Bronchial epithelial cell (primary cell): Measurements from ENCODE around the gene RLN1. TPM values are rescaled to one million over a fixed set of nuclear protein-coding genes. Genes with fewer than 3 reads are reported as not detected.
"Not testable (repeated sequence)": the region's sequence is repeated elsewhere in the genome, so short reads cannot be mapped to it uniquely, and the experiment has no call there.

Source experiments
- DNase-seq: peaks from one replicate; pipeline ENCODE4 v3.0.0-alpha.2; 2010; ENCODE audit warnings: low read depth
- FAIRE-seq: peaks from 2 replicates; lab custom pipeline; 2011; peaks lifted over from hg19 to GRCh38; lab: Jason Lieb, UNC
- H3K27me3 ChIP-seq: 2 replicates; pipeline ENCODE4 v1.5.1; 2011; ENCODE audit warnings: low read length; ENCODE audit not compliant: control insufficient read depth, insufficient read depth
- H3K36me3 ChIP-seq: 2 replicates; pipeline ENCODE4 v1.5.1; 2011; ENCODE audit warnings: low read length; ENCODE audit not compliant: control insufficient read depth, insufficient read depth
- H3K4me3 ChIP-seq: 2 replicates; pipeline ENCODE4 v1.5.1; 2011; ENCODE audit warnings: mild to moderate bottlenecking, low read depth, low read length, control low read depth
- total RNA-seq: library from RNA; depleted of rRNA; stranded (reverse); fragments of >200 nt; gene quantifications from 2 replicates; pipeline ENCODE4 v1.2.1, GENCODE V29; 2014
- TF ChIP-seq, protein P1 (sequence below): IDR thresholded peaks from 2 replicates; pipeline ENCODE4 v1.5.1; 2011; ENCODE audit warnings: mild to moderate bottlenecking, moderate library complexity, low read length, control low read depth, inconsistent platforms; ENCODE audit not compliant: insufficient read depth, severe bottlenecking

The RLN1 gene
- total RNA-seq, 1 donor from 2014 or later, result 0.26 TPM

DNA sequence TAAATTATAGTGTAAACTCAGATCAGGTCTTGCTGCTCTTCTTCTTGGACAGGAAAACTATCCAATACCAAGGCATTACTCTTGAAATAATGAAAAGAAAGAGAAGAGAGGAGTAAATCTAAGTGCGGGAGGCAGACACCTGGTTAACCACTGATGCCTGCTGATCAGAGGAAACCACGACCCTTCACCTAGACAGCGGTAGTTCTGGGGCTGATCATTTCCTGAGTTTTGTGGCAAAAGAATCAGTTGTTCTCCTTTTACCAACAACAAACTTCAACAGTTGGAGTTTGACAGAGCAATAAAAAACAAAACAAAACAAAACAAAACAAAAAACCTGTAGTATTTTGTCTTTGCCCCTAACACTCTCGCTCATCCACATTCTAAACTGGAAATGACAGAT, 3.0 kb downstream of the RLN1 start:
- no peaks in the 10 kb centered on the region for H3K27me3 ChIP-seq
- TF ChIP-seq, protein P1, sequence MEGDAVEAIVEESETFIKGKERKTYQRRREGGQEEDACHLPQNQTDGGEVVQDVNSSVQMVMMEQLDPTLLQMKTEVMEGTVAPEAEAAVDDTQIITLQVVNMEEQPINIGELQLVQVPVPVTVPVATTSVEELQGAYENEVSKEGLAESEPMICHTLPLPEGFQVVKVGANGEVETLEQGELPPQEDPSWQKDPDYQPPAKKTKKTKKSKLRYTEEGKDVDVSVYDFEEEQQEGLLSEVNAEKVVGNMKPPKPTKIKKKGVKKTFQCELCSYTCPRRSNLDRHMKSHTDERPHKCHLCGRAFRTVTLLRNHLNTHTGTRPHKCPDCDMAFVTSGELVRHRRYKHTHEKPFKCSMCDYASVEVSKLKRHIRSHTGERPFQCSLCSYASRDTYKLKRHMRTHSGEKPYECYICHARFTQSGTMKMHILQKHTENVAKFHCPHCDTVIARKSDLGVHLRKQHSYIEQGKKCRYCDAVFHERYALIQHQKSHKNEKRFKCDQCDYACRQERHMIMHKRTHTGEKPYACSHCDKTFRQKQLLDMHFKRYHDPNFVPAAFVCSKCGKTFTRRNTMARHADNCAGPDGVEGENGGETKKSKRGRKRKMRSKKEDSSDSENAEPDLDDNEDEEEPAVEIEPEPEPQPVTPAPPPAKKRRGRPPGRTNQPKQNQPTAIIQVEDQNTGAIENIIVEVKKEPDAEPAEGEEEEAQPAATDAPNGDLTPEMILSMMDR, result no peak
- no peak overlapping the region for H3K4me3 ChIP-seq
- no peak for FAIRE-seq
- H3K36me3 ChIP-seq, result no peaks in the 10 kb centered on the region
- no peak for DNase-seq

DNA sequence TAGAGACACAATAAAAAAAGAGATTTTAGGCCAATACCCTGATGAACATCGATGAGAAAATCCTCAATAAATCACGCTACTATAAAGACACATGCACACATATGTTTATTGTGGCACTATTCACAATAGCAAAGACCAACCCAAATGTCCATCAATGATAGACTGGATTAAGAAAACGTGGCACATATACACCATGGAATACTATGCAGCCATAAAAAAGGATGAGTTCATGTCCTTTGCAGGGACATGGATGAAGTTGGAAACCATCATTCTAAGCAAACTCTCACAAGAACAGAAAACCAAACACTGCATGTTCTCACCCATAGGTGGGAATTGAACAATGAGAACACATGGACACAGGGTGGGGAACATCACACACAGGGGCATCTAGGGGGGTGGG, 8.4 kb downstream of the RLN1 start:
- H3K27me3 ChIP-seq, H3K4me3 ChIP-seq, FAIRE-seq, DNase-seq, H3K36me3 ChIP-seq: not testable (repeated sequence)

DNA sequence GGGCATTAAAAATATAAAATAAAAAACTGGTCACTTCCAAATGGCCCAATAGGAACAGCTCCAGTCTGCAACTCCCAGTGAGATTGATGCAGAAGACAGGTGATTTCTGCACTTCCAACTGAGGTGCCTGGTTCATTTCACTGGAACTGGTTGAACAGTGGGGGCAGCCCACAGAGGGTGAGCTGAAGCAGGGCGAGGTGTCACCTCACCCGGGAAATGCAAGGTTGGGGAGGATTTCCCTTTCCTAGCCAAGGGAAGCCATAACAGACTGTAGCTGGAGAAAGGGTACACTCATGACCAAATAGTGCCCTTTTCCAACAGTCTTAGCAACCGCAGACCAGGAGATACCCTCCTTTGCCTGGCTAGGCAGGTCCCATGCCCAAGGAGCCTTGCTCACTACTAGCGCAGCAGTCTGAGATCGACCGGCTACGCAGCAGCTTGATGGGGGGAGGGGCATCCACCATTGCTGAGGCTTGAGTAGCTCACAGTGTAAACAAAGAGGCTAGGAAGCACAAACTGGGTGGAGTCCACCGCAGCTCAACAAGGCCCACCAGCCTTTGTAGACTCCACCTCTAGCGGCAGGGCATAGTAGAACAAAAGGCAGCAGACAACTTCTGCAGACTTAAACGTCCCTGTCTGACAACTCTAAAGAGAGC, 12.7 kb downstream of the RLN1 start:
- DNase-seq, result peak; percentile 50
- H3K36me3 ChIP-seq, result no peaks in the 10 kb centered on the region
- TF ChIP-seq, protein P1, result no peak
- no peak overlapping the region for H3K4me3 ChIP-seq
- H3K27me3 ChIP-seq, result no peaks in the 10 kb centered on the region
- no peak for FAIRE-seq

DNA sequence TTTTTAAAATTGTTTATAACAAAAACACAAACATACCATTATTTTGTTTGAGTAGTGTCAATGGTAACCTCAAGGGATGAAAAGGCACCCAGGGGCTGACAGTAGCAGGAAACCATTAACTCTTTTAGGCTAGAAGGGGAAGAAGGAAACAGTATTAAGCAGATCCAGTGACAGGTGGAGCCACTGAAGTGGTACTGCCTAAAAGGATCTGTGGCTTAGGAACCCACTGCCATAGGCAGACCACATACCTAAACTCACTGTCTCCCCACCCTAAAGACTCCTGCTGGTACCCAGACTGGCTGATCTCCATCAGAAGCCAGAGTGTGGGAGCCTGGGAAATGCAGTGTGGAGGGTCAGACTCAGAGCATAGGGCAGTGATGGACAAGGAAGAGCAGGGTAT, 13.5 kb downstream of the RLN1 start:
- no peaks in the 10 kb centered on the region for H3K27me3 ChIP-seq
- no peaks in the 10 kb centered on the region for H3K36me3 ChIP-seq
- no peak overlapping the region for H3K4me3 ChIP-seq
- TF ChIP-seq, protein P1, result no peak
- no peak for FAIRE-seq
- DNase-seq, result no peak

DNA sequence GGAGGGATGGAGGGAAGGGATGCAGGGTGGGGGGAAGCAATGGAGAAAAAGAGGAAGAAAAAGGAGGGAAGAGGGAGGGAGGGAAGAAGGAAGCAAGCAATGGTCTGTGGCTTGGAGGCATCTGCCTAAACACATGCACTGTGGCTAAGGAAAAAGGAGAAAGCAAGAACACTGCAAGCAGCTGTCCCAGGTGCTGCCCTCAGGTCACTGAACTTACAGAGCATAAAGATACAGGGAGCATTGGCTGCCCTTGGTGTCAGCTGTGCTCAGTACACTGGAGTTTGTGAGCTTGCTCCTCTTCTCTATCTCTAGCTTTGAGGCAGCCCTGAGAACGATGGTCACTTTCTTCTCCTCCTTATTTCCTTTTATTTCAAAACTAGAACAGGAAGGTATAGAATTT, 18.1 kb downstream of the RLN1 start:
- not testable (repeated sequence) for H3K4me3 ChIP-seq, H3K36me3 ChIP-seq, H3K27me3 ChIP-seq, DNase-seq
- FAIRE-seq, result peak; percentile 64

DNA sequence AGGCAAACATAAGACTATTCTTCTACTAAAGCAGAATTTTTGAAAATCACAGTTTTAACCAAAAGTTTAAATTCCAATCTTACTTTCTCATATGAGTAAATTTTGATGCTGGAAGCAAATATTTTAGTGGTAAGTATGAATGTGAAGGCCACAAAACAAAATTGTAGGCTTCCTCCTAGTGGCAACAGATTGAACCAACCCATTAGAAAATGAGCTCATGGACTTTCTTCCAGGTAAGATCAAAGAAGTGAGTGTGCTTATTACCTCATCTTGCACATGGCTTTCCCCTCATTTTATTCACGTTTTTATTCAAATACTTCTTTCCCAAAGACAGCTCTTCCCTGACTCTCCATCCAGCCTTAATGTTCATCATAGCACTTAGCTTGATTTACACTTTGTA, 18.6 kb downstream of the RLN1 start:
- Histone ChIP-seq H3K27me3 (no peaks in the 10 kb centered on the region), H3K4me3 (no peak overlapping the region), H3K36me3 (no peaks in the 10 kb centered on the region)
- DNase-seq (peak; percentile 6), FAIRE-seq (no peak)
- TF ChIP-seq, protein P1, result peak; percentile 5

DNA sequence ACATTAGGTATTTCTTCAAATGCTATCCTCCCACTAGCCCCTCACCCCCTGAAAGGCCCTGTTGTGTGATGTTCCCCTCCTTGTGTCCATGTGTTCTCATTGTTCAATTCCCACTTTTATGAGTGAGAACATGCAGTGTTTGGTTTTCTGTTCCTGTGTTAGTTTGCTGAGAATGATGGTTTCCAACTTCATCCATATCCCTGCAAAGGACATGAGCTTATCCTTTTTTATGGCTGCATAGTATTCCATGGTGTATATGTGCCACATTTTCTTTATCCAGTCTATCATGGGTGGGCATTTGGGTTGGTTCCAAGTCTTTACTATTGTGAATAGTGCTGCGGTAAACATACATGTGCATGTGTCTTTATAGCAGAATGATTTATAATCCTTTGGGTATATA, 23.3 kb downstream of the RLN1 start:
- H3K27me3 ChIP-seq, FAIRE-seq, H3K4me3 ChIP-seq, H3K36me3 ChIP-seq, DNase-seq: not testable (repeated sequence)
